NCI-H187 (cell line): ENCODE results near the gene EIF6.

ENCODE experiments used
- DNase-seq, 2 experiments: peaks; one replicate each; lab custom pipeline; 2025; lab: John Stamatoyannopoulos, UW

The EIF6 gene

GRCh38 chr20:35293303-35294292 is 9.0 kb upstream of the EIF6 start:
- no peak for DNase-seq

GRCh38 chr20:35292504-35293285 is 8.1 kb upstream of the EIF6 start:
- DNase-seq = no peak

DNA sequence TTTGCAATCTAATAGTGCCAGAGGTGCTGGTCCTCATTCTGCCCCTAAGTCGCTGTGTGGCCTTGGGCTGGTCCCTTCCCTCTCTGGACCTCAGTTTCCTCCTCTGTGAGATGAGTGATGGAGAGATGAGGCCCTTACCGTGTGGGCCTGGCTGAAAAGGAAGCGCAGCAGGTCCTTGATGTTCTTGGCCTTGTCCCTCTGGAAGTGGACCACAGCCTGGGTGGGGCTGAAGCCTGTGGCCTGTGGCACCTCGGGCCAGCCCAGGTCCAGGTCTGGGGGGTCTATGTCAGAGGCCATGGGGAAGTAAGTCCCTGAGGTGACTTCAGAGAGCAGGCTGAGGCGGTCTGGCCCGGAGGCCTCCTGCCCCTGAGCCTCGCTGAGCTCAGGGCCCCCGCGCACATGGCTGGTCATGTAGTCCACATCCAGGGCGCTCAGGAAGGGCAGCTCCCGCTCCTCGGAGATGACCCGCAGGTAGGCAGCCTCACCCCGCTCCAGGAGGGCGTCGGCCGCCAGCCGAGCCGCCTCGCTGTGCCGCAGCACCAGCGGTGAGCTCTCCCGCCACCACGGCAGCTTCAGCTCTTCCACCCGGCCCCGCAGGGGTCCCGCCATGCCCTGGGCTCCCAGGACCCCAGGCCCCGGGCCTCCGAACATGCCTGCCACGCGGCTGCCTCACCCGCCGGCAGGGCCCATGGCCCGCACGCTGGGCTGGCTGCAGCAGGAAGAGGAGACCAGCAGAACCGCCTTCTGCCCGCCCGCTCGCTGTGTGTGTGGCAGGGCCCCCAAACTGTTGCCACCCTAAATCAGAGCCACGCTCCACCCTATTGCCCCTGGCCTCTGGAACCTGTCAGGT is 7.3 kb upstream of the EIF6 start, which contains the start of gene FAM83C:
Gene FAM83C (minus strand): TSS at position 772 of the 850 bp plus-strand sequence. CDS start 121 bp downstream, at position 651.
- DNase-seq = no peak

GRCh38 chr20:35290887-35291417 is 6.4 kb upstream of the EIF6 start:
- no peak for DNase-seq

DNA sequence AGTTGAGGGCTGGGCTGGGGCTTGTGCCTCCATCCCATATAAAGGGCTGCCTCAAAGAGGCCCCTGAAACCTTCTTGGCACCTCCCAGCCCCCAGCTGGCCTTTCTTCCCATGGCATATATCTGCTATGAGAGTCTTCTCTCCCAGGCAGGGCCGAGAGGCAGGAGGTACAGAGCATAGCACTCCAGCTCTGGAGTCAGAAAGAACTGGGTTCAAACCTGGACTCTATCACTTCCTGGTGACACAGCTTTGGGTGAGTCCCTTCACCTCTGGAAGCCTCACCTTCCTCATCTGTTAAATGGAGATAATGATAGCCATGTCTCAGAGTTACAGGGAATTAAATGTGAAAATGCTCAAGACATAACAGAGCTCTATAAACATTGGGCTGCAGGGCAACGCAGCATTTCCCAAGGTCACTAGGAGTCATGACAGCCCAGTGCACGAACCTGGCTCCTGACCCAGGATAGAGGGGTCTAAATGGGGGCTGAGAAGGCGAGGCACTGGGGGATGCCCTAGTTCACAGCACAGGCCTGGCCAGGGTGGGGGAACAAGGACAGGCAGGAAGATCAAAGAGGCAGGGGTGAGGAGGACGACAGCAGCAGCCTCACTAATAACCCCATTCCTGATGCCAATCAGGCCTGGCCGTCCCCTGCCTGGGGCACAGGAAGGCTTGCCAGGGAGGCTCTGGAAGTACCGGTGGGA is 5.8 kb upstream of the EIF6 start:
- no peak for DNase-seq

DNA sequence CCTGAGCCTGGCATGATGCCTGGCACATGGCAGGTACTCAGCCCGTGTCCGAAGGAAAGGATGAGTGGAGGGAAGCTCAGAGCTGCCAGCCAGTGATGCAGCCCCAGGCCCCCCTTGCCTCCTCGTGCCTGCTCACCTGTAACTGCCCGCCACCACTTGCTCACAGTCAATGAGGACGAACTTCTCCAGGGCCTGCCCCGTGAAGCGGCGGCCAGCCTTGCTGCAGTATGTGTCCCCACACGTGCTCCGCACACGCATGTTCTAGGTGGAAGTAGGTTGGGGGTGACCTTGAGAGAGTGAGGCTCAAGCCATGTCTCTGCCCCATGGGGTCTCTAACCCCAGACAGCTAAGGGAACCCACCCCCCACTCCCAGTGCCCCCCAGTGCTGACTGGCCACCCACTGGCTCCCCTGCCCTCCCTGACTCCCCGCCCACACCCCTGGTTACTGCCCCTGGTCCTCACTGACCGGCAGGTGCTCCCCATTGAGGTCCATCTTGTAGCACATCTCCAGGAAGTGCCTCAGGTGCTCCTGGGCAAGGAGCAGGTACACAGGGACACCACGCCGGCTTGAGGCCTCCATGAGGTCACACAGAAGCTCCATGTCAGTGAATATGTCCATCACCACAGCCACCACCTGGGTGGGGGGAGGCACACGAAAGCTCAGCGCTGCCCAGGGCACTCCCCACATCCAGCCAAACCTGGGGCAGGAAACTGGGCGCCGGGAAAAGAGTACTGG is 3.9 kb upstream of the EIF6 start:
- DNase-seq = no peak

DNA sequence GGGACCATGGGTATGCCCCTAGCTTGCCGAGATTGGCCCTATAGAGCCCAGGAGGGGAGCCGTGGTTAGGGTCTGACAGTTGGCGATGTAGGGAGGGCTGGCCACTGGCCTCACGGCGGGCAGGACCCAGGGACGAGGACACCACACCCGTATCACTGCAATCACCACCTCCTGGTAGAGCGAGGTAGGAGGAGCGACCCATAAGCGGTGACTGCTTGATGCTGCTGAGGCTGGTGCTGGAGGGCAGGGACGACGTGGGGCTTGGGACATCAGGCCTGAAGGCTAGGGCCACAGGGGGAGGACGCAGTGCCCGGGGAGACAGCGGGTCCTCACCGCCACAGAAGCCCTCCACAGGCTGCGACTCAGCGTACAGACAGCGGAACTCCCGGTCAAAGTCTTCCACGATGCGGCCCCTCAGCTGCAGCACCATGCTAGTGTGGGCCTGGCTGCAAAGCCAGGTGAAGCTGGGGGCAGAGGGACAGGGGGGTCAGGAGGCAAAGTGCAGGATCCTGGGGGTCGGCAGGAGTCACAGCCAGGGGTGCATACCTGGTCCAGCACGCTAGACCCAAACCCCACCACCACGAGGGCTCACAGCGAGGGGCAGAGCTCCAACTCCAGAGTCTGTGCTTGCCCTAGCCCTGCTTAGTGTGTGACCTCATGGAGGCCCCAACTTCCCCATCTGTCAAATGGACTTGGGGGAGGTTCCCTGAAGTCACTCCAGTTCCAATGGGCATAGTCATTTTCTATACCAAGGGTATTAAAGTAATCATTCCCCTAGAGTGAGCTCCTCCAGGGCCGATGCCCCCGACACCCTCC is 3.1 kb upstream of the EIF6 start:
- DNase-seq = no peak

- DNase-seq = no peak
Measured at GRCh38 chr20:35286899-35287508, 2.4 kb upstream of the EIF6 start.

- DNase-seq = no peak
Measured at GRCh38 chr20:35286077-35286898, 1.7 kb upstream of the EIF6 start.

GRCh38 chr20:35285806-35286076 is 1.2 kb upstream of the EIF6 start:
- no peak for DNase-seq

GRCh38 chr20:35284992-35285805 is 627 bp upstream of the EIF6 start:
- DNase-seq = no peak

GRCh38 chr20:35283441-35284266 is 918 bp downstream of the EIF6 start:
- DNase-seq = no peak

GRCh38 chr20:35281506-35282101 is 3.0 kb downstream of the EIF6 start:
- no peak for DNase-seq

- DNase-seq = no peak
Measured at GRCh38 chr20:35280523-35280922, 4.0 kb downstream of the EIF6 start.

DNA sequence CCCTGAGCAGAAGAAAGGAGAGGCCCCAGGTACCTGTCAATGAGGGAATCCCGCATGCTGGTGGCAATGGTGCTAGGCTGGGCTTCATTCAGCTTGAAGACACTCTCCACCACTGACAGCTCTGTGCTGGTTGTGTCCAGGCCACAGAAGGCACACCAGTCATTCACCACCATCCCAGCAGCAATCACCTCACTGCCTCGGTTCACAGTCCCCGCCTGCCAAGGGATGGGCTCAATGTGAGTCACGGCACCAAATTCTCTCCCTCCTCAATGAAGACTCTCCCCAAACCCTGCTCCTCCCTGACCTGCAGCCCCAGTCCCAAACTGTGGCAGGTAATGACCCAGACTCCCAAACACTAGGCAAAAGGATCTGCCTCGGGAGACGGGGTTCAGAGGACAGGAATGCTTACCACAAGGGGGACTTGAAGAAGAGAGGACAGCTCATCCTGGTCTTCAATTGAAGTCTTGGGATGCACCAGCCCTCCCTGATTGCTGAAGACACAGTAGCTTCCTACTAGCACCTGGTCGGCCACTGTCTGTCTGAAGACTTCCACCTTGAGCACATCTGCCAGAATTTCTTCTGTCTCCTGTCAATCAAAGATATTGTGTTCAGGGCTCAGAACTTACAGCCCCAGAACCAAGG is 4.9 kb downstream of the EIF6 start:
- DNase-seq = no peak

DNA sequence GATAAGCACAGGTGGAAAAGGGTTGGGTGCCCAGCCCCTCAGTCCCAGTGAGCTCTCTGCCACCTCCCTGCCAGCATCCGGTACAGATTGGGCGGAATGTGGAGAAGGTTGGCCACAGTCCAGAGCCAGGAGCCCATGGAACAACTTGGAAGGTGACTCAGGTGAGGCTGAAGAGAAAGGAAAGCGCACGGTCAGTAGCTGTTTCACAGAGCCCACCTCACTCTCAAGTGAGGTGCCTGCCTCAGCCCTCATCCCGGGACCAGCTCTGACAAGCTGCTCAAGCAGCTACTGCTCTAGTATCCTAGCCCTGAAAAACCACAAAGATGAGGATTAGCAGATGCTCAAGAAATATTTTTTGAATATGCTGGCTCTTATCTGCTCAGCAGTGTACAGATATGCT is 5.5 kb downstream of the EIF6 start:
- DNase-seq = no peak
